ENCODE results near the gene AKR1B15.
"Not testable (repeated sequence)": the region's sequence is repeated elsewhere in the genome, so short reads cannot be mapped to it uniquely, and the experiment has no call there.

AKR1B15 gene

GRCh38 chr7:134562136-134562535, 13.2 kb downstream of the AKR1B15 start:
- DNase-seq: no peak
- Histone ChIP-seq H3K36me3 (no peaks in the 10 kb centered on the region), H3K9me3 (ENCODE audit: severe bottlenecking) (peaks cover 9% of the 10 kb centered on the region), H3K4me3 (ENCODE audit: low read depth, low read length) (no peak overlapping the region), H3K27ac (no peak overlapping the region), H3K27me3 (ENCODE audit: insufficient read depth, low read depth, severe bottlenecking) (no peaks in the 10 kb centered on the region)
- TF ChIP-seq CTCF (IDR thresholded peaks at IDR 0.05; ENCODE audit: low read depth, low read length): no peak

GRCh38 chr7:134563398-134563749, 14.5 kb downstream of the AKR1B15 start:
- not testable (repeated sequence) for H3K9me3 ChIP-seq (ENCODE audit: severe bottlenecking); H3K4me3 ChIP-seq (ENCODE audit: low read depth, low read length); H3K27me3 ChIP-seq (ENCODE audit: insufficient read depth, low read depth, severe bottlenecking); H3K27ac ChIP-seq; H3K36me3 ChIP-seq; DNase-seq

GRCh38 chr7:134565643-134566136, 16.8 kb downstream of the AKR1B15 start:
- DNase-seq: no peak
- Histone ChIP-seq H3K4me3 (ENCODE audit: low read depth, low read length) (no peak overlapping the region), H3K36me3 (no peaks in the 10 kb centered on the region), H3K27me3 (ENCODE audit: insufficient read depth, low read depth, severe bottlenecking) (no peaks in the 10 kb centered on the region), H3K9me3 (ENCODE audit: severe bottlenecking) (peaks cover 19% of the 10 kb centered on the region), H3K27ac (no peak overlapping the region)
- no peak for TF ChIP-seq CTCF (IDR thresholded peaks at IDR 0.05; ENCODE audit: low read depth, low read length)

GRCh38 chr7:134567368-134567767, 18.5 kb downstream of the AKR1B15 start:
- no peak for TF ChIP-seq CTCF (IDR thresholded peaks at IDR 0.05; ENCODE audit: low read depth, low read length)
- H3K27ac ChIP-seq: no peak overlapping the region
- no peaks in the 10 kb centered on the region for H3K36me3 ChIP-seq
- H3K4me3 ChIP-seq (ENCODE audit: low read depth, low read length): no peak overlapping the region
- no peaks in the 10 kb centered on the region for H3K27me3 ChIP-seq (ENCODE audit: insufficient read depth, low read depth, severe bottlenecking)
- peaks cover 17% of the 10 kb centered on the region for H3K9me3 ChIP-seq (ENCODE audit: severe bottlenecking)
- no peak for DNase-seq

- not testable (repeated sequence) for H3K27me3 ChIP-seq (ENCODE audit: insufficient read depth, low read depth, severe bottlenecking); H3K27ac ChIP-seq; DNase-seq; H3K36me3 ChIP-seq; H3K4me3 ChIP-seq (ENCODE audit: low read depth, low read length)
- H3K9me3 ChIP-seq (ENCODE audit: severe bottlenecking): peaks cover 16% of the 10 kb centered on the region
Observed at GRCh38 chr7:134569962-134570361, 21.1 kb downstream of the AKR1B15 start.

GRCh38 chr7:134571101-134571500, 22.2 kb downstream of the AKR1B15 start:
- H3K36me3 ChIP-seq: no peaks in the 10 kb centered on the region

More at GRCh38 chr7:134571101-134571500, 22.2 kb downstream of the AKR1B15 start:
- no peak for TF ChIP-seq CTCF (IDR thresholded peaks at IDR 0.05; ENCODE audit: low read depth, low read length)
- no peak for DNase-seq
- H3K27me3 ChIP-seq (ENCODE audit: insufficient read depth, low read depth, severe bottlenecking): no peaks in the 10 kb centered on the region
- peaks cover 11% of the 10 kb centered on the region for H3K9me3 ChIP-seq (ENCODE audit: severe bottlenecking)
- H3K4me3 ChIP-seq (ENCODE audit: low read depth, low read length): no peak overlapping the region
- H3K27ac ChIP-seq: no peak overlapping the region

Measured in WERI-Rb-1 (cell line).